GM12872 (cell line): ENCODE results near the gene CACNB2.

ENCODE experiments used
- TF ChIP-seq, protein P1 (sequence below): IDR thresholded peaks from 3 replicates; pipeline ENCODE4 v1.5.1; 2011; ENCODE audit warnings: low read depth, mild to moderate bottlenecking, low read length, moderate library complexity; ENCODE audit not compliant: insufficient read depth

The CACNB2 gene

DNA sequence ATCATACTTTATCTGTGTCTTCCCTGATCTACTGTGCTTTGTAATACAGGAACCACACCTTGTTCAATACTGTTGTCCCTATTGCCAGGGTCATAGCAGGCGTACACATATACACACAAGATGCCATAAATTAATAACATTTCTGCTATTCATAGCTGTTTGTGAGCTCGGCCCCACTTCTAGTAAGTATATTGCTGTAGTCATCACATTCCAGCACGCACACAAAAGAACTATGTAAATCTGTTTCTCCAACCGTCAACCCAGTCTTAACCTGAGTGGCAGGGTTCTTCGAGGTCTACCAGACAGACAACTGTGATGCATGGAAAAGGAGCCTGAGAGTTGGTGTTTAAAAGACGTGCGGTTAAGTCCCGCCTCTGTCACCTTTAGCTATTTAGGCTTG is 5.7 kb upstream of the CACNB2 start:
- TF ChIP-seq, protein P1, sequence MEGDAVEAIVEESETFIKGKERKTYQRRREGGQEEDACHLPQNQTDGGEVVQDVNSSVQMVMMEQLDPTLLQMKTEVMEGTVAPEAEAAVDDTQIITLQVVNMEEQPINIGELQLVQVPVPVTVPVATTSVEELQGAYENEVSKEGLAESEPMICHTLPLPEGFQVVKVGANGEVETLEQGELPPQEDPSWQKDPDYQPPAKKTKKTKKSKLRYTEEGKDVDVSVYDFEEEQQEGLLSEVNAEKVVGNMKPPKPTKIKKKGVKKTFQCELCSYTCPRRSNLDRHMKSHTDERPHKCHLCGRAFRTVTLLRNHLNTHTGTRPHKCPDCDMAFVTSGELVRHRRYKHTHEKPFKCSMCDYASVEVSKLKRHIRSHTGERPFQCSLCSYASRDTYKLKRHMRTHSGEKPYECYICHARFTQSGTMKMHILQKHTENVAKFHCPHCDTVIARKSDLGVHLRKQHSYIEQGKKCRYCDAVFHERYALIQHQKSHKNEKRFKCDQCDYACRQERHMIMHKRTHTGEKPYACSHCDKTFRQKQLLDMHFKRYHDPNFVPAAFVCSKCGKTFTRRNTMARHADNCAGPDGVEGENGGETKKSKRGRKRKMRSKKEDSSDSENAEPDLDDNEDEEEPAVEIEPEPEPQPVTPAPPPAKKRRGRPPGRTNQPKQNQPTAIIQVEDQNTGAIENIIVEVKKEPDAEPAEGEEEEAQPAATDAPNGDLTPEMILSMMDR: no peak

DNA sequence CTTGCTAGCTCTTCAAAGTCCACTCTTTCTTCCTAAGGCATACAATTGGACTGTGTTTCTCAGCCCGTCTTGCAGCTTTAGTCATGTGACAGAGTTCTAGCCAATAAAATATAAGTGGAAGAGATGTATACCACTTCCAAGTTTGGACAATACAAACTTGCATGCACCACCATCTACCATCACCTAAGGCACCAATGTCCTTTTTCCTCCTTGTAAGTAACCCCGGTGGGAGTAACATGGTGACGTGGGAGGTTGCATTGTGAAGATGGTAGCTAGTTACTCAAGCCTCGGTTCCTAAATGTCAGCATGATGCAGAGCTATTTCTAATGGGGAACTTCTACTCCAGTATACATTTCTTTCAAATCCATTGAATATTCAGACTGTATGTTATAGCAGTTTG is 5.3 kb upstream of the CACNB2 start:
- TF ChIP-seq, protein P1: no peak

DNA sequence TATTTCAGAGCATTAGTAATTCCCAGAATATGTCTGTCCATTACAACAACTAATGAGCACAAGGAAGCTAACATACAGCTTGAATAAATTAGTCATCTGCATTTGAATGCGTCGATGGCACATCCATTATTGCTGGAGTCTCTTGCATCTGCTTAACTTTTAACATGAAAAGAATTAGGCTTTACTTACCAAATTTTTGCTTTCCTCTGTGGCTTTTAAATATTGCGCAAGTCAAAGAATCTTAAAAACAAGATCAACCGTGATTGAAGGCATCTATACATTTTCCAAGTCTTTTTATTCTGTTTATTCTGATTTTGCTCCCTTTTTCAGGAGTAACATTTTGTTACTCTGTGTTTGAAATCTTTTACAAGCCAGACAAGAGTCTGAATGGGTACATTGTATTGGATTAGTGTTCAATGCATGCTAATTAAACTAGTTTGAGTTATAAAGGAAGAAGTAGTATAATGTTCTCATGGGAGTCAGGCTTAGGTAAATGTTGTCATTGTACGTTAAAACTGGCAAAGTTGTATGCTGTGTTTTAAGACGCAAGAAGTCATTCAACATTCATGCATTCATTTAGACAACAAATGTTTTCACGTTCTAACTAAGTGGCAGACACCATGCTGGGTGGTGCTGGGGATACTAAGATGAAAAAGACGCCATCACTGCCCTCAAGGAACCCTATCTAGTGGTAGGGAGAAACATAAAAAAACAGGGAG is 4.0 kb upstream of the CACNB2 start:
- TF ChIP-seq, protein P1: no peak

DNA sequence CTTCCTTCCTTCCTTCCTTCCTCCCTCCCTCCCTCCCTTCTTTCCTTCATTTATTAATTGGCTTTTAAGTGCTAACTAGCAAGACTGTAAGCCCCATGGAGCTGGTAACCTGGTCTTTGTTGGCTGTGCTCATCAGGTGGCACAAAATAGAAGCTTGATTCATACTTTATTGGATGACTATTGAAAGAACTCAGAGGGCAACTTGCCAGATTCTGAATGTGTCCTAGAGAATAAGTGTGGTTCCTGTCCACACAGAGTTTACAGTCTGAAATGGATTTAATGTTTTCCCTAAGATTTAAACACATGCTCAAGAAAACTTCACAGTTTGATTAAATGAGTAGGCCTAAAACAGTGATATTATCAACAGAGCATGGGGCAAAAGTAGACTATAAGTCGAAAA is 3.1 kb upstream of the CACNB2 start:
- TF ChIP-seq, protein P1: no peak

DNA sequence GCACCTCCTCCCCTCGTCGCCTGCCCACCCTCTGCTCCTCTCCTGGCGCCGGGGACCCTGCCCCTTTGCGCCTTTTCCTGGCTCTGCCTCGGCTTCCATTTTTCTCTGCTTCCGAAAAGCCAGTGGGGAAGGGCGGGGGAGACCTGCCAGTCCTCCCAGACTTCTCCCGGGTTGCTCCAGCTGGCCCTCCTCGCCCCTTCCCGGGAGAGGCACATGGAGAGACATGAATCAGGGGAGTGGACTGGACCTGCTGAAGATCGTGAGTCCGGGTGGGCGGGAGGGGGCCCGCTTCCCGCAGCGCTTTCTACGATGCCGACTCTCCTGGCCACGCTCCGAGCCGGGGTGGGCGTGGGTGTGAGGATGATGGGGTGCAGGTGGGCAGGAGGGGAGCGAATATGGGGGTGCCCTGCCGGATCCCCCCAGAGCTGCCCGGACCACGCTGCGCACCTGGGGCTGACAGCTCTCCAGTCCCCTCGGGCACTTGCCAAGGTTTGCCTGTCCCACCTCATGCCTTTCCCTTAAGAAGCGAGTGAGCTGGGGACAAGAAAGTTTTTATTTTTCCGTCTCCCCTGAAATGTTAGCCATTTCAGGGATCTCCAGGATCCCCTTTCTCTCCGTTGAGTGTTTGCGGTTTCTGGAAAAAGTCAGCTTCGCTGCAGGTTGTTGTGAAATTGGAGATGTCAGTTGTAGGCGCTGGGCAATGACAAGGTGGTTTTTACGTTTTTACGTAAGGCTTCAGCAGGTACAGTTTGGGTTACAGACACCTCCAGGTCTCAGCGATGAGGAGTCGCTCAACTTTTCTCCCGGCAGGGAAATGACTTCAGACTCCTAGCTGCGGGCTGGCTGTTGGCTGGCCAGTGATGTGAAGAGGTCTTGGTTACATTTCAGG is 977 bp downstream of the CACNB2 start:
- TF ChIP-seq, protein P1: no peak

DNA sequence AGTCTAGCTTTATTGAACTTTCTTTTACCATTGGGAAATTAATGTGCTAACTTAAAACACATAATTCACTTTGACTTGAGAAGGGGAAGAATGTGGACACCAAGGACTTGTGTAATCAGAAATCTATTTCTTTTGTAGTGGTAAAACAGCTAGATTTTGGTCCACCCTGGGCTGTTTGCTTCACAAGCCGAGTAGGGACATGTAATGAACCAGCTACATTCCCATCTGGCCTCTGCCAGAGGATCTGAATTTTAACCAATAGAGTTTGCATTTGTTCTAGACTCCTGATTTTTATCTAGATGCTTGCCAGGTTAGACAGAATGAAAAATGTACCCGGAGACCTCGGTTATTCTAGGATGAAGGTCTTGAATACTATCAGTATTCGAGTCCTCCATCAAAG is 1.9 kb downstream of the CACNB2 start:
- TF ChIP-seq, protein P1: no peak

DNA sequence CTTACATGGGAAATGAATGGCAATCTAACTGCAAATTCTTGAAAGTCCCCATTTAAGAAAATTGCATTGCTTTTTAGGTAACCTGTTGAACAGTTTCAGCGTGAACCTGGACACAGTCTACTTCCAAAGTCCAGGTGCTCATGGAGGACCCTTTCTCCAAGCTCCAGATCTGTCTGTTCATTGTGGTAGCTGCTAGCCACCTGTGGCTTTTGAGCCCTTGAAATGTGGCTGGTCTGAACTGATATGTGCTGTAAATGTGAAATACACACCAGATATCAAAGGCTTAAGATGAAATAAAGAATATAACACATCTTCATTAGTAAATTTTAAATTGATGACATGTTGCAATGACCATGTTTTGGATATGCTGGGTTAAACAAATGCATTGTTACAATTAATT is 4.2 kb downstream of the CACNB2 start:
- TF ChIP-seq, protein P1: no peak
